NCI-H1092 (cell line): ENCODE results near the gene EFNA2.

Source experiments
- DNase-seq: peaks from one replicate; lab custom pipeline; 2025; lab: John Stamatoyannopoulos, UW

Gene EFNA2

DNA sequence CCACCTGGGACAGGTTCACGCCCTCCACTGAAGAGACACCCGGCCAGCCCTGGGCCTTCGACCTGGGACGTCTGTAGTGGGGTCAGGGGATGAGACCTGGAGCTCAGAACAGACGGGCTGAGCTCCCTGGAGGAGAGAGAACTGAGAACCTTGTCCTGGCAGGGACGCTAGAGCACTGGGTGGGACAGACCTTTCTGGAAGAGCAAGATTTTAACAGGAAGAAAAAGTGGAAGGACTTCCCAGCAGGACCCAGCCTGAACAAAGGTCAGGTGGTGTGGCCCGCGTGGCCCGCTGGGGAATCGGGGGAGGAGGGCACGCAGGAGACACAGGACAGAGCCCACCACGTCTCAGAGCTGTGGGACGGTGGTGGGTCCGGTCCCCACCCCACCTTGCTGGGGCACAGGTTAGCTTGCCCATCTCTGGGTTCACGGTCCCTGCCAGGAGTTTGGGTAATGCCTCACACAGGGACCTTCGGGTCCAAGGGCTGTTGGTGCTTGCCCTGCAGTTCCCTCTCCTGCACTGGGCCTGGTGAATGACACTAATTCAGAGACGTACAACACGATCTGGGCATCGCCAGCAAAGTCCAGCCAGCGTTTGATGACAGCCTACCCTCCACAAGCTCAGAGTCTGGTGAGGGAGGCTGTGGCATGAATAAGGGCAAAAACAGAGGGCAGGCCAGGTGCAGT, 1.2 kb upstream of the EFNA2 start:
- DNase-seq = no peak

DNA sequence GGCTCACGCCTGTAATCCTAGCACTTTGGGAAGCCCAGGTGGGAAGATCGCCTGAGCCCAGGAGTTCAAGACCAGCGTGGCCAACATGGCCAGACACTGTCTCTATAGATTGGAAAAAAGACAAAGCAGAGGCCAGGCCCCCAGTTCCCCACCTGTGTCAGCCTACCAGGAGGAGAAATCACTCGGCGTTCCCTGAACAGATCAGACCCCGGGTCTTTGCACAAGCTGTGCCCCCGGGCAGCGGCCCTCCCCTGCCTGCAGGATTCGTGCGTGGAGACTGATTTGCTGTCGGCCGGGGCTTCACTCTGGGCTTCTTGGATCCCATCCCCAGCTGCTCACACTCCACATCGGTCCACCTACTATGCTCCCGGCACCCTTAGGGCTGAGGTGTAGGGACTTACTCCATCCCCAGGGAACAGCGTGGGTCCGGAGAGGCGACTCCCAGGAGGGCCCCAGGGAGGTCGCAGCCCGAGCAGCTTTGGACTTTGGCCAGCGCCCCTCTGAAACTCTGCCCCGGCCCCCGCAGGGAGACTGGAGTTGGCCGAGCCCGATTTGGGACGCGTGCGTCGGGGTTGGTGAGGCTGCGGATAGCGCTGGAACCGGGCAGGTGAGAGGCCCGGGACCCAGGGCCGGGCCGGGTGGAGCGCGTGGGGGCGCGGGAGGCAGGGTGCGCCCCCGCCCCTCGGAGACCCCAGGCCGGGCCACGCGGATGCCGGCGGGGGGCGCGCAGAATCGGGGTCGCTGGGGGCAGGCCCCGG, 515 bp upstream of the EFNA2 start:
- no peak for DNase-seq

DNA sequence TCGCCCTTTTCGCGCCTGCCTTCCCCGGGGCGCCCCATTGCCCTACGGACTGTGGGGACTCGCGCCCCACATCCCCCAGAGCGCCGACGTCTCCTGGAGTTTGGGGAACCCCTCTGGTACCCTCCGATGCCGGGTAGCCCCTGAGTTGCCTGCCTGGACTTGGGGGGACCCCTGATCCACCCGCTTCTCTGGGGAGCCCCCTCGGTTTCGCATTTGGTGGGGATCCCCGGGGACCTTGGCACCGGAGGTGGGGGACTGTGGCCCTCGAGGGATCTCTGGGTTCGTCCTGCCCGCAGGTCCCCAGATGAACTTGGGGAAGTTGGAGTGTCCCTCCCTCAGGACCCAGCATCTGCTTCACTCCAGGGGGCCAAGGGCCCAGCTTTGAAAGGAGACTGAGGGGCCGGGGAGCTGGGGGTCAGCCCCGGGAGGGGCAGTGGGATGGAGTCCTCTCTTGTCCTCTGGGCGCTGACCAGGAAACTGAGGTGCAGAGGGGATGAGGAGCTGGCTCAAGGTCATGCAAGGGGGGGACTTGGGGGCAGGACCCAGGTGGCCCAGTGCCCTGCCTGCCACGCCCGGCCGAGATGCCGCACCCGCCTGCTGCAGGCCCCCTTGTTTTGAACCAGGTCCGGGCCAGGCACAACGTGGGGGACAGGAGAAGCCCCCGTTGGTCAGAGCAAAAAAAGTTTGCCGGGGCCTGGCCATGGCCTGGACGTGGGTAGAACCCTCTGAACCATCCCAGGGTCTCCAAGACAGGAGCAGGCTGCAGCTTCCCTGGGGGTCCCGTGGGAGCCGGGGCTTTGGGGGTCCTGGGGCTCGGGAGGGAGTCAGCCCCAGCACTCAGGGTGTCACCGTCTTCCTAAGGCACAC, 1.0 kb downstream of the EFNA2 start:
- DNase-seq = no peak

- DNase-seq = no peak
Measured at GRCh38 chr19:1287354-1288225, 1.9 kb downstream of the EFNA2 start.

DNA sequence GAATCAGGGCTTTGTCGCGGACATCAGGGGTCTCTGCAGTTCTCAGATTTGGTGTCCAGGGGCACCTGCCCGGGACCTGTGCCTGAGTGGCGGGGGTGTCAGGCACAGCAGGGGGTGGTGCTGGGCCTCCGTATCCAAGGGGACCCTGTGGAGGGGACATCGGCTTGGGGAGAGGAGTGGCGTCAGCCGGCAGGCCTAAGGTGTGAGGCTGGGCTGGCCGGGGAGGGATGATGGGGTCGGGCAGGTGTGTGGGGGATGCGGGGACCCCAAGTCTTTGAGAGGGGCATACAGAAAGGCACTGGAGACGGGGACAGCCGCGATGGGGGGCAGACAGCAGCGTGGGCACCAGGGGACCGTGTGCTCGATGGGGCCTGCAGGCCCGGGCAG, 2.5 kb downstream of the EFNA2 start:
- no peak for DNase-seq

DNA sequence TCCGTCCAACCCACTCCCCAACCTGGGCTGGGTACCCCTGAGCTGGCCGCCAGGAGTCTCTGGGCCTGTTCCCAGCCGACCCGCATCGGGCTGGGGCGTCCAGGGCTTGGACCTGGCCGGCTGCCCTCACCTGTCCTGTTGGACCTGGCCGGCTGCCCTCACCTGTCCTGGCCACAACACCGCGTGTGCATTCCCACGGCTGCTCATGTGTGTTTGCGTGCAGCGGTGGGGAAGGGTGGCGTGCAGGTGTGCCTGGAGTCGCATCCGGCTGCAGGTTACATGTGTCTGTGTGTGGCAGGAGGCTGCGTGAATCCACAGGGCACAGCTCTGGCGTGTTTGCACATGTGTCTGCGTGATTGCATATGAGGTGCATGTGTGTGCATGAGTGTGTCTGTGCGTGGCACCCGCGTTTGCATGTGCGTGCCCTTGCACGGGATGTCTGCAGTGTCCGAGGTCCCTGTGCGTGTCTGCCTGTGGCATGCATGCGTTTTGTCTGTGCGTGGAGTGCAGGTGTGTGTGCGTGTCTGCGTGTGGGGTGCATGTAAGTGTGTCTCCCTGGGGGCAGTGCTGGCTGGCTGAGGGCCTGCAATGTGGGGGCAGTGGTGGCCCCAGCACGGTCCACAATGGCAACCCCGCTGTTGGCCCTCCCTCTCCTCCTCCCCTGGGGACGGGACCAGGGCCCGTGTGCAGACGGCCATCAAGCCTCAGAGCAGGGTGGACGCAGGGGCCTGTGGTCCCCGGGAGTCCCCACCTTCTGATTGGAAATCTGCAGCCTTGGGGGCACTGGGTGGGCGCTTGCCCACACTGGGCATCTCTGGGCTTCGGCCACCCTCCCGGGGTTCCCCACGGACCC, 3.4 kb downstream of the EFNA2 start:
- no peak for DNase-seq

DNA sequence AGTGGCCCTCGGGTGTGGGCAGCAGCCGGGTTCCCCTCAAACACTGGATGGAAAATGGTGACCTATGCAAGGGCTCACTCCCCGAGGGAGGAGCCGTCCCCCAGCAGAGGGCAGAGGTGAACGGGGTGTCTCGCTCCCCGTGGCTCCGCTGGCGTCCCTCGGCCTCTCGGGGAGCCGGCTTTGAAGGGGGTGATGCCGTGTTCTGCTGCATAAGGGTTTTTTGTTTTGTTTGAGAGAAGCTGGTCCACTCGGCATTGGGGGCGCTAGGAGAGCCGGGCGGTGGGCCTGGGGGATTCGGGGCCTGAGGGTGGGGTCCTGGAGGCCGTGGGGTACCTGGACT, 4.0 kb downstream of the EFNA2 start:
- no peak for DNase-seq

- DNase-seq = no peak
Measured at GRCh38 chr19:1290196-1290702, 4.6 kb downstream of the EFNA2 start.

DNA sequence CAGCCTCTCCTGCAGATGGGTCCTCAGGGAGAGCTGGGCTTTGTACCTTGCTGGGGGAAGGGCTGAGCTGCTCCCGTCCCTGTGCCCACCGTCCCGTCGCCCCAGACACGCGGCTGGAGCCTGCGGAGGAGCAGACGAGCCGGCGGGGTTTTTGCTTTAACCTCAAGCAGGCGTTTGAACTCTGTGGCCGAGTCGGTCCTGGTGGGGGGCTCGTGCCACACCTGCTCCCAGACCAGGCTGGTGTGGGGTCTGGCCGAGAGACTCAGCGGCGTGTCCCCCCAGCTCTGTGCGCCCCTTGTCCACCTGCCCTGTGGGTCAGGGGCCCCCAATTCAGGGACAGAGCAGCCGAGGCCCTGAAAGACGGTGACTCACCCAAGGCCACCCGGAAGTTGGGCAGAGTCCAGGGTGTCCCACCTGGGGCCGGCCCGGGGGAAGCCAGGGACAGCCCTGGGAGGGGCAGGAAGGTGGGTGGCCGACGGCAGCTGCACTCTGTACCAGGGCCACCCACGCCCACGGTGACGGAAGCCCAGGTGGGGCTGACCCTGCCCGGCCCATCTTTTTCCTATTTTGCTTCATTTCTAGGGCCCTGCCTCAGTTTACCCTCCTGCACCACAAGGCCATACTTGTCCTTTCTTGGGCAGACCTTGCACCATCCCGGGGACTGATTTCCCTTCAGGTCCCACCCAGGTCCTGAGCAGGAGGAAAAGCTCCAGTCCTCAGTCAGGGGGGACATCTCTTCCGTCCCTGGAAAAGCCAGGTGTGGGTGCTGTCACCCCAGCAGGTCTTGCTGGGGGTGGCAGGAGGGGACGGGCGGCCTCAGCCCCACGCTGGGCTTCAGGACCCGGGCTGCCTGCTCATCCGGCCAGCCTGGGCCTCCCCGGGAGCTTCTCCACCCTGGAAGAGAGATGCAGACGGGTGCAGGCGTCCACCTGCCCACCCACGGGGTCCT, 5.3 kb downstream of the EFNA2 start:
- no peak for DNase-seq

- DNase-seq = no peak
Measured at GRCh38 chr19:1291761-1292418, 6.2 kb downstream of the EFNA2 start.

GRCh38 chr19:1292419-1293151, 6.9 kb downstream of the EFNA2 start:
- DNase-seq = no peak

DNA sequence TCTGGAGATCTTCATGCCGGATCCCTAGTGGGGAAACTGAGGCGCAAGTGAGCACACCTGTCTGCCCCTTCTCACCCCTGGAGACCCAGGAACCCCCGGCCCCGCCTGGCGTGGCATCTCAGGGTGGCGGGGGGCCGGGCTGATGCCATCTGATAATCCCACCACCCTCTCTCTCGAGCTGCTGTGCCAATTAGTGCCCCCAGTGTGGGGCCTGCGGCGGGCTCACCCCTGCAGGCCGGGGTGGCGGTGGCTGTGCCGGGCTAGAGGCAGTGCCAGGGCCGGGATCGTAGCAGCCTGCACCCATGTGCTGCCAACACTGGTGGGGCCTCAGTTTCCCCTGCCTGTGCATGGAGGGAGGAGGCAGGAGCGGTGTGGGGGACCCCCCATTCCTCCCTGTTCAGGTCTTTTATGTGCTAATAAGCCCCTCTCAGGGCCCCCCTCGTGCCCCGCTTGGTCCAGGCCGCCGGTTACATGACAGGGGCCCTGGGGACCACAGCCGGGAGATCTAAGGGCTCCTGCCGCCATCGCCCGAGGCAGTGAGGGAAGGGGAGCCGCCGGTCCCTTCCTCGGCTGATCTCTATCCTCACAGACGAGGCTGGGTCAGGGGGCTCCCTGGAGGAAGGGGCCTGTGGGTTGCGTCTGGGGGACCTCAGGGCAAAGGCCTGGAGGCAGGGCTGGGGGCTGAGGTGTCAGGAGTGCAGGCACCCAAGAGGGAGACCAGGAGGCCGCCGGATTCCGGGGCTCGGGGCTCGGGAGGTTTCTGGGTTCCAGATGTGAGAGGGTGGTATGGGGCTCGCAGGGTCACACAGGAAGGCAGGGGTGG, 8.3 kb downstream of the EFNA2 start:
- no peak for DNase-seq

- no peak for DNase-seq
Measured at GRCh38 chr19:1294688-1295087, 9.0 kb downstream of the EFNA2 start.

DNA sequence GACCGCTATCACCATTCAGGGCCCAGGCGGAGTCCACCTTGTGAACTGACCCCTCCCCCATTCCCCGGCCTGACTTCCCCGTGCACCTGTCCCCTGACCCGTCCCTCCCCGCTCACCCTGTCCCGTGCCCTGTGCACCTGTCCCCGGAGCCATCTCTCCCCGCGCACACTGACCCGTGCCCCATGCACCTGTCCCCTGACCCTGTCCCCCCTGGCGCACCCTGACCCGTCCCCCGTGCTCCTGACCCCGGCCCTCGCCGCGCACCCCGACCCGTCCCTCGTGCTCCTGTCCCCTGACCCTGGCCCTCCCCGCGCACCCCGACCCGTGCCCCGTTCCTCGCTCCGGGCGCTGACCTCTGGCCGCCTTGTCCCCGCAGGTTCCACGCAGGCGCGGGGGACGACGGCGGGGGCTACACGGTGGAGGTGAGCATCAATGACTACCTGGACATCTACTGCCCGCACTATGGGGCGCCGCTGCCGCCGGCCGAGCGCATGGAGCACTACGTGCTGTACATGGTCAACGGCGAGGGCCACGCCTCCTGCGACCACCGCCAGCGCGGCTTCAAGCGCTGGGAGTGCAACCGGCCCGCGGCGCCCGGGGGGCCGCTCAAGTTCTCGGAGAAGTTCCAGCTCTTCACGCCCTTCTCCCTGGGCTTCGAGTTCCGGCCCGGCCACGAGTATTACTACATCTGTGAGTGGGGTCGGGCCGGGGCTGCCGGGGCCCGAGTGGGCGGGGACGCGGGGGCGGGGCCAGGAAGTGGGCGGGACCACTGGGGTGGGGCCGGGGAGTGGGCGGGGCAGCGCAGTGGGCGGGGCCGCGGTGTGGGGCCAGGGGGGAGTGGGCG, 9.7 kb downstream of the EFNA2 start:
- DNase-seq = no peak

- DNase-seq = no peak
Measured at GRCh38 chr19:1296078-1296477, 10.4 kb downstream of the EFNA2 start.

DNA sequence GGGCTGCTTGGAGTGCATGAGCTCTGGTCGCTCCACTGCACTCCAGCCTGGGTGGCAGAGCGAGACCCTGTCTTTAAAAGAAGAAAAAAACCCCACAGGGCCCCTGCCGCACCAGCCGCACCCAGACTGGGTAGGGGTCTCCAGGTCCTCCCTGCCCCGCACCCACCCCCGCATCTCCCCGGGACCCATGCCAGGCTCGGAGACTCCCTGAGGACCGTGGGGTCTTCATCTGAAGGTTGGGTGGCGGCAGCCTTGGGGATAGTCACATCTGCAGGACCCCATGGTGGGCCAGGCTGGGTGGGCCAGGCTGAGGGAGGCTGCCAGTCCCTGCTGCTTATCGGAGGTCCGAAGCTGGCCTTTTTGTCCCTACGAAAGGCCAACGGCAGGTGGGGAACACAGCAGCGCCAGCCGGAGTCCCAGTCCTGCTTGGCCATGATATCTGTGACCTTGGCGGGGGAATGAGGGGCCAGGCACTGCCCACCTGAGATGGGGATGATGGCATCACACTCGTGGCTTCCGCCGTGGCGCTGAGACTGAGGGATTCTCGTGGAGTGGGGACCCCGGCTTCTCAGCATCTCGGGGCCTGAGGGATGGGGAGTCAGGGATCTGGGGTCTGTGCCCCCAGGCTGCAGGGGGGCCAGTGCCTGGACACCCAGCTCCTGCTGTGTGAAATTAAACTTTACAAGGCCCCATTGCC, 11.1 kb downstream of the EFNA2 start:
- no peak for DNase-seq
